ENCODE data around the gene MAN2C1. TPM values are rescaled to one million over a fixed set of nuclear protein-coding genes. Genes with fewer than 3 reads are reported as not detected.

MAN2C1 gene
- total RNA-seq, 1 experiment from 2014 or later: 148 TPM

GRCh38 chr15:75335705-75336355 is 32.6 kb downstream of the MAN2C1 start, which contains the start of gene COMMD4 (continued):
- TF ChIP-seq MAX (CRISPR knock-in tag; IDR thresholded peaks at IDR 0.05) (peak; percentile 76), MYBL2 (CRISPR knock-in tag; IDR thresholded peaks at IDR 0.05) (peak; percentile 94), ZNF263 (CRISPR knock-in tag; IDR thresholded peaks at IDR 0.05; ENCODE audit: low read depth) (no peak), HMGA2 (CRISPR knock-in tag; IDR thresholded peaks at IDR 0.05) (no peak), JUN (CRISPR knock-in tag; IDR thresholded peaks at IDR 0.05) (no peak), ELF4 (CRISPR knock-in tag; IDR thresholded peaks at IDR 0.05; ENCODE audit: low read depth) (no peak), ETV6 (CRISPR knock-in tag; IDR thresholded peaks at IDR 0.05) (peak; percentile 76; the same call in 1 of the 2 replicates), PREB (CRISPR knock-in tag; IDR thresholded peaks at IDR 0.05; ENCODE audit: borderline replicate concordance) (no peak), MLX (CRISPR knock-in tag; IDR thresholded peaks at IDR 0.05) (no peak), ZNF317 (CRISPR knock-in tag; IDR thresholded peaks at IDR 0.05; ENCODE audit: borderline replicate concordance, low read depth) (no peak), ZBTB43 (CRISPR knock-in tag; IDR thresholded peaks at IDR 0.05) (0 out of 2 replicates have a peak, but pooled peaks have one; percentile 41), EMX1 (CRISPR knock-in tag; IDR thresholded peaks at IDR 0.05) (no peak), KAT7 (CRISPR knock-in tag; IDR thresholded peaks at IDR 0.05; ENCODE audit: borderline replicate concordance) (no peak), TP53 (CRISPR knock-in tag; IDR thresholded peaks at IDR 0.05) (peak; percentile 44; the same call in 1 of the 2 replicates), OVOL2 (CRISPR knock-in tag; IDR thresholded peaks at IDR 0.05; ENCODE audit: borderline replicate concordance) (no peak), ATF1 (CRISPR knock-in tag; IDR thresholded peaks at IDR 0.05) (no peak), RORB (CRISPR knock-in tag; IDR thresholded peaks at IDR 0.05) (no peak), SMAD4 (CRISPR knock-in tag; IDR thresholded peaks at IDR 0.05) (no peak), TCF7 (CRISPR knock-in tag; IDR thresholded peaks at IDR 0.05; ENCODE audit: low read depth) (no peak), NR2C2 (CRISPR knock-in tag; IDR thresholded peaks at IDR 0.05) (no peak), PRRX2 (CRISPR knock-in tag; IDR thresholded peaks at IDR 0.05) (no peak), E2F5 (CRISPR knock-in tag; IDR thresholded peaks at IDR 0.05) (peak; percentile 96), CREB1 (CRISPR knock-in tag; IDR thresholded peaks at IDR 0.05) (no peak), ZNF219 (CRISPR knock-in tag; IDR thresholded peaks at IDR 0.05; ENCODE audit: borderline replicate concordance) (no peak), NR3C1 (CRISPR knock-in tag; conservative IDR thresholded peaks at IDR 0.05; ENCODE audit: low read depth) (no peak), FOXP4 (CRISPR knock-in tag; IDR thresholded peaks at IDR 0.05) (peak; percentile 43; the same call in 1 of the 2 replicates), CDX4 (CRISPR knock-in tag; IDR thresholded peaks at IDR 0.05; ENCODE audit: borderline replicate concordance) (no peak), ZNF671 (CRISPR knock-in tag; IDR thresholded peaks at IDR 0.05) (no peak), ERG (CRISPR knock-in tag; IDR thresholded peaks at IDR 0.05) (no peak), AR (CRISPR knock-in tag; IDR thresholded peaks at IDR 0.05) (no peak)
